GM21447 (cell line): ENCODE measurements around the gene SPARCL1.
"Not testable (repeated sequence)": the region's sequence is repeated elsewhere in the genome, so short reads cannot be mapped to it uniquely, and the experiment has no call there.

Experiments used
- ATAC-seq: cut with Tn5 transposase; IDR thresholded peaks from one replicate; pipeline ENCODE4 v1.9.1; 2021; ENCODE audit not compliant: unreplicated experiment

The SPARCL1 gene

GRCh38 chr4:87446375-87446774 is 82.8 kb downstream of the SPARCL1 start:
- not testable (repeated sequence) for ATAC-seq

GRCh38 chr4:87445964-87446363 is 83.2 kb downstream of the SPARCL1 start:
- no peak for ATAC-seq

GRCh38 chr4:87444741-87445140 is 84.4 kb downstream of the SPARCL1 start:
- no peak for ATAC-seq

GRCh38 chr4:87442889-87443288 is 86.3 kb downstream of the SPARCL1 start:
- no peak for ATAC-seq

- ATAC-seq, result no peak
Measured at GRCh38 chr4:87433342-87433741, 95.8 kb downstream of the SPARCL1 start.

- no peak for ATAC-seq
Measured at GRCh38 chr4:87430038-87430437, 99.1 kb downstream of the SPARCL1 start.

GRCh38 chr4:87428979-87429378 is 100.2 kb downstream of the SPARCL1 start:
- no peak for ATAC-seq

- no peak for ATAC-seq
Measured at GRCh38 chr4:87427518-87427868, 101.7 kb downstream of the SPARCL1 start.

- ATAC-seq, result no peak
Measured at GRCh38 chr4:87426865-87427517, 102.2 kb downstream of the SPARCL1 start.

GRCh38 chr4:87425711-87426110 is 103.5 kb downstream of the SPARCL1 start:
- no peak for ATAC-seq

- ATAC-seq, result not testable (repeated sequence)
Measured at GRCh38 chr4:87424099-87424543, 105.1 kb downstream of the SPARCL1 start.
